HG03575 (cell line): ENCODE data around the gene NMRK2.
"Not testable (repeated sequence)": the region's sequence is repeated elsewhere in the genome, so short reads cannot be mapped to it uniquely, and the experiment has no call there.

ENCODE experiments used
- ATAC-seq: cut with Tn5 transposase; IDR thresholded peaks from one replicate; pipeline ENCODE4 v1.9.1; 2021; ENCODE audit not compliant: unreplicated experiment, insufficient number of reproducible peaks, low FRiP score; ENCODE audit errors: extremely low read depth

NMRK2 gene

GRCh38 chr19:3923912-3924311 lies 9.0 kb upstream of the NMRK2 start:
- ATAC-seq: no peak

DNA sequence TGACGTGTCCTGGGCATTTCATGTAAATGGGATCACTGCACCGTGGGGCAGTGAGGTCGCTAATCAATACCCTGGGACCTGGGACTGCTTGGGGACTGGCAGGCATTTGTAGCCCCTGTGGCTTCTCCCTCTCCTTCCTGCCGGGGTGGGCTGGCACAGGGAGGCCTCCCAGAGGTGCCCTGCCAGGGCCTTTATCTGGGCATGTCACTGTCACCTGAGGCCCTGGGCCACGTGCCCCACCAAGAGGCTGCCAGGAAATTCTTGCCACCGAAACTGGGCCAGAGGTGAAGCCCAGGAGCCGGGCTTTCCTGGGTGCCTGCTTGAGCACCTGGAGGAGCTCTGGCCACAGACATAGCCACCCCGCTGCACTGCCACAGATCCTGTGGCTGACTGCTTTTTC lies 1.8 kb upstream of the NMRK2 start:
- no peak for ATAC-seq

DNA sequence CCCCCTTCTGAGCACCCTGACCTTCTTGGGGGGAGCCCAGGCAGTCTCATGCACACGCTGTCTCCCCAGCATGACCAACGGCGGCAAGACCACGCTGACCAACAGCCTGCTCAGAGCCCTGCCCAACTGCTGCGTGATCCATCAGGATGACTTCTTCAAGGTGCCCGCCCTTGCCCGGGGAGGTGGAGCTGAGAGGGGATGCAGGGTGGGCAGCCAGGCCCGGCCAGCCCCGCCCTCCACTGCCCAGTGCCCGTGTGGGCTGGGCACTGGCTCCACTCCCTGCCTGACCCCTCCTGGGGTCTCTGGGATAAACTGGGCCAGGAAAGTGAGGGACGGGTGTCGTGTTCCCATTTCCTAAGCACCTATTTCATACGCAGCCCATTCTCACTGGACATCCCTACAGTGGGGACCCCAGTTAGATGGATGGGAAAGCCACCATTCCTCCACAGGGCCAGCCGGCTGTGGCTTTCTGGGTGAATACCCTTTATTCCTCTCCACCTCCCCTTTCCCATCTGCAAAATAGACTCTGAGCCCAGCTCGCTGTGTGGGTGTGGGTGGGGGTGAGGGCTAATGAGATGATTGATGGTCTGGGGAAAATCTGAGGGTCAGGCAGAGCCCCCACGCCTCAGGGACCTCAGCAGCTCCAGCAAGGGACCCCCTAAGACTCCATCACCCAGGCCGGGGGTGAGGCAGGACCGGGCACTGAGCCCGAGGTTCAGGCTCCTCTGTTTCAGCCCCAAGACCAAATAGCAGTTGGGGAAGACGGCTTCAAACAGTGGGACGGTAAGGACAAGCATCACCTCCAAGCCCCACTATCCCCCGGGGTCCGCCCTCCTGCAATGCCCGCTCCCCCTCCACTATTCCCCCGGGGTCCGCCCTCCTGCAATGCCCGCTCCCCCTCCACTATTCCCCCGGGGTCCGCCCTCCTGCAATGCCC lies 3.9 kb downstream of the NMRK2 start:
- ATAC-seq: no peak

DNA sequence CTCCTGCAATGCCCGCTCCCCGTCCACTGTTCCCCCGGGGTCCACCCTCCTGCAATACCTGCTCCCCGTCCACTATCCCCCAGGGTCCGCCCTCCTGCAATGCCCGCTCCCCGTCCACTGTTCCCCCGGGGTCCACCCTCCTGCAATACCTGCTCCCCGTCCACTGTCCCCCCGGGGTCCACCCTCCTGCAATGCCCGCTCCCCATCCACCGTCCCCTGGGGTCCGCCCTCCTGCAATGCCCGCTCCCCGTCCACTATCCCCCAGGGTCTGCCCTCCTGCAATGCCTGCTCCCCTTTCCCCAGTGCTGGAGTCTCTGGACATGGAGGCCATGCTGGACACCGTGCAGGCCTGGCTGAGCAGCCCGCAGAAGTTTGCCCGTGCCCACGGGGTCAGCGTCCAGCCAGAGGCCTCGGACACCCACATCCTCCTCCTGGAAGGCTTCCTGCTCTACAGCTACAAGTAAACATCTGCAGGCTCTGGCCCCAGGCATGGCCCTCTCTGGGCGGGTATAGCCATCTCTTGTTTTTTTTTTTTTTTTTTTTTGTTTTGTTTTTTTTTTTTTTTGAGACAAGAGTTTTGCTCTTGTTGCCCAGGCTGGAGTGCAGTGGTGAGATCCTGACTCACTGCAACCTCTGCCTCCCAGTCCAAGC lies 5.6 kb downstream of the NMRK2 start:
- ATAC-seq: not testable (repeated sequence)

DNA sequence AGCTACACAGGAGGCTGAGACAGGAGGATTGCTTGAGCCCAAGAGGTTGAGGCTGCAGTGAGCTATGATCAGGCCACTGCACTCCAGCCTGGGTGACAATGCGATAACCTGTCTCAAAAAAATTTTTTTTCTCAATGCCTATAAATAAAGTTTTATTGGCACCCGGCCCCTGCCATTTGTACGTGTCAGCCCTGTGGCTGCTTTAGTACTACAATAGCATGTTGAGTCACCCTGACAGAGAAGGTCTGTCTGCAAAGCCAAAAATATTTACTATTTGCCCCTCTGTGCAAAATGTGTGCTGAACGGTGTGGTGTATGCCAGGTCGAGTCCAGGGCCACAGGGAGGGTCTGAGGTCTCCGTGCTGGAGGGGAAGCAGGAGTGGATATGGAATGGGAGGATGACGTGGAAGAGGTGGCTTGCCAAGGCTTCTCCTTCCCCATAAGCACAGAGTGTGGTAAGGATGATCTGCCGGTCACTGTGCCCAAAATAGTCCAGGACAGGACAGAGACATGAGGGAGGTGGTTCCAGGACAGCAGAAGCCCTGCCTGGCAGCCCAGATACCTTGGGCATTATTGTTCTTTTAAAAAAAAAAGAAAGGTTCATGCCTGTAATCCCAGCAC lies 10.0 kb downstream of the NMRK2 start:
- ATAC-seq: no peak

DNA sequence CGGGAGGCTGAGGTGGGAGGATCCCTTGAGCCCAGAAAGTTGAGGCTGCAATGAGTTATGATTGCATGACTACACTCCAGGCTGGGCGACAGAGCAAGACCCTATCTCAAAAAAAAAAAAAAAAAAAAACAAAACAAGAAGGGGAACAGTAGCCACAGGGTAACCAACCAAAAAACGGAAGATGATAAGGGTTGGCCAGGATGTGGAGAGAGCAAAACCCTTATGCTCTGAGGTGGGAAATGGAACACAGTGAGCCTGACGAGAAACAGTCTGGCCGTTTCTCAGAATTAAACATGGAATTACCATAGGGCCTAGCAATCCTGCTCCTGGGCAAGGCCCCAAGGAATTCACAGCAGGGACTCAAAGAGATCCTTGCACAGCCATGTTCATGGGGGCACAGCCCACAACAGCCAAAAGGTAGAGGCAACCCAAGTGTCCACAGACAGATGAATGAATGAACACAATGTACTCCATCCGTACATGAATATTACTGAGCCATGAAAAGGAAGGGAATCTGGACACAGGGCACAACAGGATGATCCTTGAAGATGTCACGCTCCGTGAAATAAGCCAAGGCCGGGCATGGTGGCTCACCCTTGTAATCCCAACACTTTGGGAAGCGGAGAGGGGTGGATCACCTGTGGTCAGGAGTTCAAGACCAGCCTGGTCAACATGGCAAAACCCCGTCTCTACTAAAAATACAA lies 11.3 kb downstream of the NMRK2 start:
- ATAC-seq: no peak

GRCh38 chr19:3945838-3946237 lies 13.0 kb downstream of the NMRK2 start:
- no peak for ATAC-seq

GRCh38 chr19:3947316-3947933 lies 14.6 kb downstream of the NMRK2 start:
- ATAC-seq: not testable (repeated sequence)

GRCh38 chr19:3949294-3949693 lies 16.4 kb downstream of the NMRK2 start:
- no peak for ATAC-seq

DNA sequence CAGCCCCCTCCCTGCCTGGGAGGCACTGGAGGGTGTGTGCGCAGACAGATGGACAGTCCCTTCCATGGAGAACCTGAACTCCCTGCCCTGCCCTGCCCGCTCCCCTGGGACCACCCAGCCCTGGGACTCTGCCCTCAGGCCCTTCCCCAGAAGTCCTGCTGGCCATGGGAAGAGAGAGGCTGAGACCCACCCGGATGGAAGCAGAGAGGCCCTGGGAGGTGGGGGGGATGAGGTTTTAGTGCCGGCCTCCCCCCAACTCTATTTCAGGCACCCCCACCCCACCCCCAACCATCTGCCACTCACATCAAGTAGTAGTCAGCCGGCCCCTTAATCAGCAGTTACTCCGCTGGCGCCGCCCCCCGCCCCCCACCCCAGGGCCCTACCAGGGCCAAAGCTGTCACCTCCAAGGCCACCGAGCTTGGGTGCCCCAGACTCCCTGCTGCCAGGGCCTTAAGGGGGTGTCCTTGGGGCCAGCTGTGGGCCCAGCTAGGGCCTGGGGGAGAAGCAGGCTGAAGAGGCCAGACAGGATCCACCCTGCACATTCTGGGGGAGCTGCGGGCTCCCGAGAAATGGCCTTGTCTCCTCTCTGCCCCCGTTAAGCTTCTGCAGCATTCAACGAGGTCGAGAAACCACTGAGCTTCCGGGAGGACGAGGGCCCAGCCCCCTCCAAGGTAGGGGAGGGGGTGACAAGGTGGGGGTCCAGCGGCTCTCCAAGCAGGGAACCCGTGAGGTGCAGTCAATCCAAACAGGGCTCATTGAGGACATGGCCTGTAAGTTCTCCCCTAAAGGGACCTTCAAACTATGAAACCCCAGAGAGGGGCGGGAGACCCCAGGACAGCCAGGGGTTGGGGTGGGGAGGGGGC lies 17.4 kb downstream of the NMRK2 start:
- ATAC-seq: no peak

GRCh38 chr19:3950871-3951861 lies 18.3 kb downstream of the NMRK2 start:
- ATAC-seq: no peak

DNA sequence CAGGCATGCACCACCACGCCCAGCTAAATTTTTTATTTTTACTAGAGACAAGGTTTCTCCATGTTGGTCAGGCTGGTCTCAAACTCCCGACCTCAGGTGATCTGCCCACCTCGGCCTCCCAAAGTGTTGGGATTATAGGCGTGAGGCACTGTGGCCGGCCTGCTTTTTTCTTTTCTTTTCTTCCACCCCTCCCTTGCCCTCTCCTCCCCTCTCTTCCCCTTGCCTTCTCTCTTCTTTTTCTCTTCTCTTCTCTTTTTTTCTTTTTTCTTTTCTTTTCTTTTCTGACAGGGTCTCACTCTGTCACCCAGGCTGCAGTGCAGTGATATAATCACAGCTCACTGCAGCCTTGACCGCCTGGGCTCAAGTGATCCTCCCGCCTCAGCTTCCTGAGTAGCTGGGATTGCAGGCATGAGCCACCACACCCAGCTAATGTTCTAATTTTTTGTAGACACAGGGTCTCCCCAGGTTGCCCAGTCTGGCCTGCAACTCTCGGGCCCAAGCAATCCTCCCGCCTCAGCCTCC lies 19.9 kb downstream of the NMRK2 start:
- not testable (repeated sequence) for ATAC-seq

GRCh38 chr19:3954107-3954506 lies 21.2 kb downstream of the NMRK2 start:
- ATAC-seq: no peak

- not testable (repeated sequence) for ATAC-seq
Measured at GRCh38 chr19:3955276-3955675, 22.4 kb downstream of the NMRK2 start.

DNA sequence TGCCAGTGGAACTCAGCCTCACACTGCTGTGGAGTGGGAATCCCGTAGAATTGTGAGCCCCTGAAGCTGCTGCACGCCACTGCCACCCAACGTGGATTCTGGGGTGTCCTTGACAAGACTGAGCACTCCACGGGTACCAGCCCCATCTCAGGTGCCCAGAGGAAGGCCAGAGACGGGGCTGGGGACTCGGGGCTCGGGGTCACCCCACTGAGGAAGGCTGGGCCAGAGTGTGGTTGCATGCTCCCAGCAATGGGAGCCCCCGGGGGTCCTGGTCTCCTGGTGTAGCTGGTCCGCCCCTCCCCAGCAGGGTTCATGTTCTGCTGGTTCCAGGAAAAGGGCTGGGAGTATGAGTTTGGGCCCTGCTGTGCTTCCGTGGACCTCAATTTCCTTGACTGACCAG lies 22.8 kb downstream of the NMRK2 start:
- no peak for ATAC-seq

DNA sequence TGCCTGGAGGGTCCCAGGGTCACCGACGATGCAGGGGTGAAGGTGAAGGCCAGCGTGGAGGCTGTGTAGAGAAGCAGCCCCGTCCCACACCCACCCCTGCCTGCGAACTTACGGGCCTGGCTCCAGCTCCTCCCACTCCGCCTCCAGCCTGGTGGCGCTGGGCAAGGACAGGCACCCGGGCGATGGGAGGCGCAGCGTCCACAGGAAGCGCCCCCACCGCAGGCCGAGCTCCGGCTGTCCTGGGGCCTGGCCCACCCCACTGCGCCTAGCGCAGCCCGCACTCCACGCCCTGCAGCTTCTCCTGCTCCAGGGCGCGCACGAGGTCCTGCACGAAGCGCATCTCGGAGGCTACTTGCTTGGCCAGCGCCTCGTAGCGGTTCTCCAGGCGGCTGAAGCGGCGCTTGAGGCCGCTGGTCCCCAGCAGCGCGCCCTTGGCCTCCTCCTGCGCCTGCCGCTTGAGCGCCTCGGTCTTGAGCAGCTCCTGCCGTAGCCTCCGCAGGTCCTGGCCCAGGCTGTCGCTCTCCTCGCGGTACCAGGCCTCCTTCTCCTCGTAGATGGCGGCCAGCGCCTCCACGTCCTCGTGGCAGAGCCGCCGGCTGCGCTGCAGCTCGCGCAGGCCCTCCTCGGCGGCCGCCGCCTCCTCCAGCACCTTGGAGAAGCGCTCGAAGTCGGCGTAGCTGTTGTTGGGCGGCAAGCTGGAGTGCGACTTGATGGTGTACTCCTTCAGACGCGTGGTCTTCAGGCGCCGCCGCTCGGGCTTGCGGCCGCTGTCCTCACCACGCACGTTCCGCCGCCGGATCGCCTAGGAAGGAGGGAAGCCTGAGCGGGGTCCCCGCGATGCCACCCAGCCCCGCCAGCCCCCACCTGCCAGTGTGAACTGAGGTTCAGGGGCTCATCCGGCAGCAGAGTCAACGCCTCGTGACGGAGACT lies 26.2 kb downstream of the NMRK2 start:
- no peak for ATAC-seq
